Mucosa of gallbladder (tissue), 1 donor: ENCODE data around the gene PLXND1. TPM values are rescaled to one million over a fixed set of nuclear protein-coding genes. Genes with fewer than 3 reads are reported as not detected.
"Not testable (repeated sequence)": the region's sequence is repeated elsewhere in the genome, so short reads cannot be mapped to it uniquely, and the experiment has no call there.

Experiments used
- DNase-seq: peaks from one replicate; pipeline ENCODE4 v3.0.0-alpha.2; 2020; ENCODE audit warnings: low spot score
- total RNA-seq: library from RNA; stranded (reverse); gene quantifications from one replicate; pipeline ENCODE4 v1.2.1, GENCODE V29; 2021
- donor health status: DM: no; HTN: no; CAD: no.

Gene PLXND1
- total RNA-seq, 1 donor from 2014 or later, result 82.2 TPM

DNA sequence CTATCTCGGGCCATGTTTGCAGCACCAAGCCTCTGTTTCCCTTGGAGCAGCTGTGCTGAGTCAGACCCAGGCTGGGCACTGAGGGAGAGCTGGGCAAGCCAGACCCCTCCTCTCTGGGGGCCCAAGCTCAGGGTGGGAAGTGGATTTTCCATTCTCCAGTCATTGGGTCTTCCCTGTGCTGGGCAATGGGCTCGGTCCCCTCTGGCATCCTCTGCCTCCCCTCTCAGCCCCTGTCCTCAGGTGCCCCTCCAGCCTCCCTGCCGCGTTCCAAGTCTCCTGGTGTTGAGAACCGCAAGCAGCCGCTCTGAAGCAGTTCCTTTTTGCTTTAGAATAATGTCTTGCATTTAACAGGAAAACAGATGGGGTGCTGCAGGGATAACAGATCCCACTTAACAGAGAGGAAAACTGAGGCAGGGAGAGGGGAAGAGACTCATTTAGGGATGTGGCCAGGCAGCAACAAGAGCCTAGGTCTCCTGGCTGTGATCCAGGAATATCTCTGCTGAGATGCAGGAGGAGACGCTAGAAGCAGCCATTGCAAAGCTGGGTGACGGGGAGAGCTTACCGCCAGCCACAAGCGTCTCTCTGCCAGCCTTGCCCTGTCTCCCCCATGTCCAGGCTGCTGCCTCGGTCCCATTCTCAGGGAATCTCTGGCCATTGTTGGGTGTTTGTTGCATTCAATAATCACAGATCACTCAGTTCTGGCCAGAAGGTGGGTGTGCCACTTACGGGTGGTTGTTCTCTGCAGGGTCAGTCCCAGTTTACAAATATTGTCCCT, 76.9 kb downstream of the PLXND1 start:
- no peak for DNase-seq

DNA sequence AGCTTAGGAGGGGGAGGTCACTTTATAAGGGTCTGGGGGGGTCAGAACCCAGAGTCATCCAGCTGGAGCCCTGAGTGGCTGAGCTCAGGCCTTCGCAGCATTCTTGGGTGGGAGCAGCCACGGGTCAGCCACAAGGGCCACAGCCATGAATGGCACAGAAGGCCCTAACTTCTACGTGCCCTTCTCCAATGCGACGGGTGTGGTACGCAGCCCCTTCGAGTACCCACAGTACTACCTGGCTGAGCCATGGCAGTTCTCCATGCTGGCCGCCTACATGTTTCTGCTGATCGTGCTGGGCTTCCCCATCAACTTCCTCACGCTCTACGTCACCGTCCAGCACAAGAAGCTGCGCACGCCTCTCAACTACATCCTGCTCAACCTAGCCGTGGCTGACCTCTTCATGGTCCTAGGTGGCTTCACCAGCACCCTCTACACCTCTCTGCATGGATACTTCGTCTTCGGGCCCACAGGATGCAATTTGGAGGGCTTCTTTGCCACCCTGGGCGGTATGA, 77.8 kb downstream of the PLXND1 start, which contains the start of gene RHO:
Gene RHO (plus strand): TSS at position 51 of the 512 bp plus-strand sequence. CDS start 95 bp downstream, at position 146.
- DNase-seq, result no peak

DNA sequence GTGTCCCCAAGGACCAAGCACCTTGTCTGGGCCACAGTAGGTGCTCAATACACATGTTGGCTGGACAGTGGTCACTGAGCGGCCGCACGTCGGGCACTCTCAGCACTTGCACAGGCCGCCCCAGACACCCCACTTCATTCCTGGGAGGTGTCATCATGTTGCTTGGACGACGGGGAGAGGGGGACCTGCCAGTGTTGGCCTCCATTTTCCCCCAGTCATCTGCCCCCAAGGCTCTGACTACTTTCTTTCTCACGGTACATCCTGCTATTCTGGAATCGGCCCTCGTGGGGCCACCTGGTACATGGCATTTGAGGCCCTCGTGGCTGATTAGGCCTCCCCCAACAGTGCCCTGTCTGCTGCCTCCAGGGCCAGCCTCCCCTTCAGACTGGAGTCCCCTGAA, 79.2 kb downstream of the PLXND1 start:
- DNase-seq, result no peak

DNA sequence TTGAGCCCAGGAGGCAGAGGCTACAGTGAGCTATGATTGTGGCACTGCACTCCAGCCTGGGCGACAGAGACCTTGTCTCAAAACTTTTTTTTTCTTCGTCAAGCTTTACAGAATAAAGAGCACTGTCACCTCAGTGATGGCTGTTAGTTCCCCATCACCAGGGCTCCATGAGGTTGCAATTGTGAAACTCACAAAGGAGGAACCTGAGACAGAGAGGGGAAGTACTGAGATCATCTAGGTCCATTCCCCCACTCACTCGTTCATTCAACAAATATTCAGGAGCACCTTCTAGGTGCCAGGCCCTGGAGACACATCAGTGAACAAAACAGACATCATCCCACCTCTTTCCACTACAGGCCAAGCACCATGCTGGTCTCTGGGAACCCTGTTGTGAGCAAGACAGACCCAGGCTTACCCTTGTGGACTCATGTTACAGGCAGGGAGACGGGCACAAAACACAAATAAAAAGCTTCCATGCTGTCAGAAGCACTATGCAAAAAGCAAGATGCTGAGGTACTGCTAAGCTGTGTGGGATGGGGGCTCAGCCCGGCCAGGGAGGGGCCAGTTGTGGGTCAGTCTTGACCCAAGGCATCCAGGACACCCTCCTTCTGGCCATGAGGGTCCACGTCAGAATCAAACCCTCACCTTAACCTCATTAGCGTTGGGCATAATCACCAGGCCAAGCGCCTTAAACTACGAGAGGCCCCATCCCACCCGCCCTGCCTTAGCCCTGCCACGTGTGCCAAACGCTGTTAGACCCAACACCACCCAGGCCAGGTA, 80.2 kb downstream of the PLXND1 start:
- no peak for DNase-seq

DNA sequence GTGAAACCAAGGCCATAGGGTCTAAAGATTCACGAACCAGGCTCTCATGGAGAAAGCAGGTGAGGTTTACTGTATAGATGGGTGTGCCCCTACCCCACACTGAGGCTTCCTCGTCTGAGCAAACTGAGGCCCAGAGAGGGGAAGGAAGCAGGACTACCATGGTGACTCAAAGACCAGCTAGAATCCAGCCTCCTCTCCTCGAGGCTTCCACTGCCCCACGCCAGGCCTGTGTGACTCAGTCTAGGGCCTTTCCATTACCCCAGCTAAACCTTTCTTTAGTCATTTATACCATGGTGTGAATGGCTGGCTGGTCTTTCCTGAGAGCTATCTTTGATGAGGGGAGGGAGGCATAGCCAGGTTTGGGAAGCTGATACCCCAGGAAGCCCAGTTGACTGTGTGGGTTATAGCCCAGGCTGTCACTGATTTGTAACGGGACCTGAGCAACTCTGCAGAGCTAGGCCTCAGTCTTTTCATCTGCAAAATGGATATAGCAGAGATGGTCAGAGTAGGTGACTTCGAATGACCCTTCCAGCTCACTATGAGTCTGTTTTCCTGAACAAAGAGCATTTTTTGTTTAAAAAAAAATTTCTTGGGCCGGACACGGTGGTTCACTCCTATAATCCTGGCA, 81.0 kb downstream of the PLXND1 start:
- no peak for DNase-seq

DNA sequence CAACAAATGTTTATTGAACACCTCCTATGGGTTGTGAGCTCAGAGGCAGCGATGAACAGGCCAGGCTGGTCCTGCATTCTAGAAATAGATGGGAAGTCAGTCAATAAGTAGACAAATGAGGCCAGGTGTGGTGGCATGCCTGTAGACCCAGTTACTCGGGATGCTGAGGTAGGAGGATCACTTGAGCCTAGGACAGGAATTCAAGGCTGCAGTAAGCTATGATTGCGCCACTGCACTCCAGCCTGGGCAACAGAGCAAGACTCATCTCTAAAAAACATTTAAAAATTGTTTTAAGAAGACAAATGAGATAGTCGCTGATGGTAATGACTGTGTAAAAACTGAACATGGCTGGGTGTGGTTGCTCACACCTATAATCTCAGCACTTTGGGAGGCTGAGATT, 82.4 kb downstream of the PLXND1 start:
- no peak for DNase-seq

DNA sequence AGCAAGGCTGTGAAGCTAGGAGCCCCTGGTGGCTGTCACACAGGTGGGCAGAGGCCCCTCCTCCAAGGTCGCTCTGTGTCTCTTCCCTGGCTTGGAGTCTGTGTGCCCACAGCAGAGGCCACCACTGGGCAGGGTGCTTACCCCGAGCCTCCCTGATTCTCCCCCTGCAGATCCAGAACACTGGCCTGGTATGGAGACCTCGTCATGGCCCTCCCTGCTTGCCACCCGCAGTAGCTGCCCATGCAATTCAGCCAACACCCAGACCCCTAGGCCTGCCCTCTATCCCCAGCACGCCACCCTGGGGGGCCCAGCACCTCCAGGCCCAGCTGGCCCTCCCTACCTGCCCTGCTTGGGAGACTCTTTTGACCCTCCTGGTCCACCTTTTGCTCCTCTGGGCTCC, 83.5 kb downstream of the PLXND1 start:
- DNase-seq, result no peak

DNA sequence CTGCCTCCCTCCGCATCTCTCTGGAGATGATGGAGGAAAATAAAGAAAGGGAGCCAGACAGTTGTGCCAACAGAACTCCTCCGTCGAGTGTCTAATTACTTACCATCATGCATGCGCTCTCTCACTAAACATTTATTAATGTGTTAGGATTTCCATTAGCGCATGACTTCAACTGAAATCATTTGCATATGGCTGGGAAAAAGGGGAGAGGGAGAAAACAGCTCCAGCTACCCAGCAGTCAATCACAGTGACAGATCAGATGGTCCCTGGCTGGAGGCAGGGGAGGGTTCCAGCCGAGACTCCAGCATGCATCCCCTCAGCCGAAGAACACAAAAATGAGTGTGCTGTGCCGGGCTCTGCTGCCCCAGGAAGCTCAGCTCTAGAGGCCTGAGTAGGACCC, 84.9 kb downstream of the PLXND1 start:
- DNase-seq, result no peak

DNA sequence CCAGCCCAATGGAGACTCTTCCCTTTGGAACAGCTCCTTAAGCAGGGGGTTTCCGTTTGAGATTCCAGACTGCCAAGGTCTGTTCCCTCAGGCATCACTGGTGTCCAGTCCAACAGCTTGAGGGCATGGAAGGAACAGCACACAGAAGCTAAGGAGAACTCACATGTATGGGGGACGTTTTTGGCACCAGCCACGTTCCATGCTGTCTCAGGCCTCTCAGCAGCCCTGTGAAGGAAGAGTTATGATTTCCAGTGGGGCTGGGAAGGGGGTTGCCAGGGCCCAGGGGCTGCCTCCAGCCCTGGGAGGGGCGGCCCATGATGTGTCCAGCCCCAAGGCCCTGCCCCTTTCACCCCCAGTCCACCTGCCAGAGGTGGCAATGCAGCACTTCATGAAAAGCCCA, 85.5 kb downstream of the PLXND1 start:
- DNase-seq, result no peak

DNA sequence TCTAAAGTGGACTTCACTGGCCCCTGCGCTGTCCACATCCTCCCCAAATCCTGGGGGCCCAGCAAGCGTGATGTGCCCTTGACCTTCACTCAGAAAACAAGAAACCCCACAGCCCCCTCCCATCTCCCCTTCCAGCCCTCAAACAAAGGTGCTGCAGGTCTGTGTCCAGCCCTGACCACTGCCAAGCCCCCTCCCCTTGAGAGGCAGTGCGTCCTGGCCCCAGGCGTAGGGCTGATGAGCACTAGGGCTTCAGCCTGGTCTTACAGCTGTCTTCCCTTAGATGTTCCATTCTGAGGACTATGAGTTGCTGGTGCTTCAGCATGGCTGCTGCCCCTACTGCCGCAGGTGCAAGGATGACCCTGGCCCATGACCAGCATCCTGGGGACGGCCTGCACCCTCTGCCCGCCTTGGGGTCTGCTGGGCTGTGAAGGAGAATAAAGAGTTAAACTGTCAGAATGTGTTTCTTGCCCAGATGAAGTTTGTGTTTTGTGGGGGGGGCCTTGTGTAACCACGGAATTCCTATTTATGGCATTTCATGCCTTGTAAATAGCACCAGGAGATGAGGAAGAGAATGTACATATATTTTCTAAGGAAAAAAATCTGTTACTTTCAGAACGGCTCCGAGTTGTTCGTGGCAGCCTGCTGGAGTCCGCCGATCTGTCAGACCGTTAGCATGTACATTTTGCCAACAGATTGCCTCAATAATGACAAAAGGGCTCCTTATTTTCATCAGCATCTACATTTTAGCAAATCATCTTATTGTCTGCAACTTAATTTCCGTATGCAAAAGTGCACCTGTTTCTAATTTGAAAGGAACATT, 86.4 kb downstream of the PLXND1 start:
- DNase-seq, result no peak

DNA sequence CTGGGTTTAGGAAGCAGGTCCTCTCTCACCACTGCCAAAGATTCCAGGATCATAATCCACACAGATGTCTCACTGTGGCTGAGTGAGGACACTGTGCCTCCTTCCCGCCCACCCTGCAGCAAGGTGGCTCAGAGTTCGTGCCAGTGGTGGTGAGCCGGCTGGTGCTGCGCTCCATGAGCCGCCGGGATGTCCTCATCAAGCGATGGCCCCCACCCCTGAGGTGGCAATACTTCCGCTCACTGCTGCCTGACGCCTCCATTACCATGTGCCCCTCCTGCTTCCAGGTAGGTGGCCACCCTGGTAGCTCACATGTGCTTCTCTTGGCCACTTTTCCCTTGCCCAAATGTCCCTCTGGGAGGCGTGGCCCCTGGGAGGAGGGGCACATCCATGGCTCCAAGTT, 87.0 kb downstream of the PLXND1 start:
- no peak for DNase-seq

DNA sequence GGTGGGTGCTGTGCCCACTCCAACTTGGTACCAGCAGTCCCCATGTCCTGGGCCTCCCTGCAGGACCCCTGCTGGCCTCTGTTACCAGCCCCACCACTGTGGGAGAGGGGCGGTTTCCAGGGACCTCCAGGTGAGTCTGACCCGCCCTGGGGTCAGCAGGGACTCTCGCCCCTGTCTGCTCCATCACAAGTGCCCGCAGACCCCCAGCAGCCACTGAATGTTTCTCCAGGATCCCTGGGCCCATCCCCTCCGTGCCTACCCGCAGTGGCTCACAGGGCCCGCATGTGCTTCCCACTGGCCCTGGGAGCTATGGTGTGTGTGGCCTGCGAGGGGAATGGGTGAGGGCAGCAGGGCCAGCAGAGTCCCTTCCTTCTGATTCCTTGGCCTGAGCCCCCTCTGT, 87.9 kb downstream of the PLXND1 start:
- DNase-seq, result no peak

DNA sequence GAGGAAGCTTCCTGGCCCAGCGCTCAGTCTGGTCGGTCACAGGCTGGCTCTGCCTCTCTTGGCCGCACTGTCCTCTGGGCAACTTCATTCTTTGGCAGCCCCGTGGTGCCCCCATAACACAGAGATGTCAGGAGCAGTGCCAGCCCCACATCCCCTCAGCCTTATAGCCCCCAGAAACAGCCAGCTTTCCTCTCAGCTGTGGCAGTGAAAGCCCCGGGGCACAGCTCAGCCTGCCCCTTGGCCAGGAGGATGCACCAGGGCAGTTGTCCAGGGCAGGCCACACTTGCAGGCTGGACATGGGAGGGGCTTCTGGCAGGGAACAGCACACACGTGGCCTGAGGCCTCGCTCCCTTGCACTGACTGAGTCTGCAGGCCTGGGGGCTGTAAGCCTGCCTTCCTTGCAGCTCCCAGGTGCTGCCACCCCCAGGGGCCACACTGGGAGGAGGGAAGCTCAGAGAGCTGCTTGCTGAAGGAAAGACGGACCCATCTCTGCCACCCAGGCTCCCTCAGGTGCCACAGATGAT, 88.4 kb downstream of the PLXND1 start:
- no peak for DNase-seq

DNA sequence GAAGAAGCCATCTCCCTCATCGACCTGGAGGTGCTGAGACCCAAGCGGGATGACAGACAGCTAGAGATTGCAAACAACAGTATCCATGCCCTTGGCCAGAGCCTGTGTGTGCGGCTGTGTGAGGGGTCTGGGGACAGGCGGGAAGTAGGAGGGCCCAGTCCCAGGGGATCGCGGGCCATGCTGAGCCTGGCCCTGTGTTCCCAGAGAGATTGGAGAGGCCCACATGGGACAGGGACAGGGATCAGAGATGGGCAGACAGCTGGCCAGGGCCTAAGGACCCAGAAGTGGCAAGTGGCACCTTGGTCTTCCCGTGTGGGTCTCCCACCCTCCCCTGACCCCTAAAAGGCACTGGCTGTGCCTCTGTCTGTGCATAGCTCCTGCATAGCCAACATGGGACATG, 89.0 kb downstream of the PLXND1 start:
- DNase-seq, result no peak

DNA sequence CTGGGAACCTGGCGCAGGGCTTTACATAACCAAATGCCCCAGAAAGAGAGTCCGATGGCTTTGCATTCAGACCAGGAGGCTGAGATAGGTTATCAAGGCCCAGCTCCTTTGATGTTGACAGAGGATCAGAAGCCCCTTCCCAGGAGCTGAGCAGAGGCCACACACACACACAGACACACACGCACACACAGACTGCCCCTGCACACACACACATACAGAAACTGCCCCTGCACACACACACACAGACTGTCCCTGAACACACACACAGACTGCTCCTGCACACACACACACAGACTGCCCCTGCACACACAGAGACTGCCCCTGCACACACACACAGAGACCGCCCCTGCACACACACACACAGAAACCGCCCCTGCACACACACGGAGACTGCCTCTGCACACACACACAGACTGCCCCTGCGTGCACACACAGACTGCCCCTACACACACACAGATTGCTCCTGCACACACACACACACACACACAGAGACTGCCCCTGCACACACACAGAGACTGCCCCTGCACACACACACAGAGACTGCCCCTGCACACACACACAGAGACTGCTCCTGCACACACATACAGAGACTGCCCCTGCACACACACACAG, 90.5 kb downstream of the PLXND1 start:
- not testable (repeated sequence) for DNase-seq

DNA sequence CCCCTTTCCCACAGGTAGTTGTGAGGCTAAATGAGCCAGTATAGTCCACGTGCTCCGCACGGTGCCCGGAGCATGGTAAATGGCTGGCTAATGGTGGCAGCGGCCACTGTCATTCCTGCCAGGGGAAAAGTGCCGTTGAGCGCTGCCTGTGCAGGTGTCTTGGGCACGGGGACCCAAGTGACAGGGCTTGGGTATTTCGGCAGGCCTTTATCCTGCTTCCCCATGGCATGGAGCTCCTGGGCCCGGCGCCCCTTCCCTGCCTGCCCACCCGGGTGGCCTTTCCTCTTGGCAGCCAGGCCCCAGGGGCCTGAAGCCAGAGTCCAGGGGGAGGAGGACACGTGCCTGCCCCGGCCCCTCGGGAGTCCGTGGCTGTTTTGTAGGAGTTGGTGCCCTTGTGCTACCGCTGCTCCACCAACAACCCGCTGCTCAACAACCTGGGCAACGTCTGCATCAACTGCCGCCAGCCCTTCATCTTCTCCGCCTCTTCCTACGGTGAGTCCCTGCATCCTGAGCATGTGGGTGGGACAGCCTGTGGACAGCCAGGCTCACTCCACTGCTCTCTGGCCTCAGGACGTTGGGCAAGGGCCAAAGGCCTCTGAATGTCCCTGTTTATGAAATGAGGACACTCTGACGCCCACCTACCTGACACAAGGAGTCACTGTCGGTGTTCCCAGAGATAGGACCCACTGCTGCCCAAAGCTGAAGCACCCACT, 91.2 kb downstream of the PLXND1 start:
- DNase-seq, result not testable (repeated sequence)

DNA sequence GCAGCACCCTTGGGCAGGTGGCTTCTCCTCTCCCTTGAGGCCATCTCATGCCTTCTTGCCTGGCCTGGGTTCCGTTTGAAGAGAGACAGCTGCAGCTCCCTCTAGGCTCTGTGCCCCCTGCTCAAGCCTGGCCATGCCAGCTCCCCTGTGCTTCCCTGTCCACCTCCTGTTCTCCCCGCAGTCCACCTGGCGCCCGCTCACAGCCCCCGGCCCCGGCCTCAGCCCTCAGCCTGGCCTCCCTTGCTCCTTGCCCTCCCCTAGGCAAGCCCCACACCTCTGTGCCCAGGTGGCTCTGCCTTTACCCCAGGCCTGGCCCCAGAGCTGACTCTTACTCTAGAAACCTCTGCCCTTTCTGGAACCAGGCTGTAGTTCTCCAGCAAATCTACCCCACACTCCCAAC, 91.9 kb downstream of the PLXND1 start:
- no peak for DNase-seq

DNA sequence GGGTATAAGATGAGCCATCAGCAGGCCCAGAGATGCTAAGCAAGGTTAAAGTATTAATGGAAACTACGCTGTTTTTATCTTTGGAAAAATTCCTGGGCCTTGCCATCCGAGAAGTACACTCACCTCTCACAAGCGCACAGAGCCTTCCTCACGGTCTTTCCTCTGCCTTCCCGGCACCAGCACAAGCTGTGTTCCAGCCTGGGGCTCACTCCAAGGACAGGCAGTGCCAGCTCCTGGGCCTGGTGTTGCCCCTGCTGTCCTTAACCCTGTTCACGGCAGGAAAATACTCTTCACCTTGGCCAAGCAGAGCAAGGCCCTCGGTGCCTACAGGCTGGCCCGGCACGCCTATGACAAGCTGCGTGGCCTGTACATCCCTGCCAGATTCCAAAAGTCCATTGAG, 92.4 kb downstream of the PLXND1 start:
- no peak for DNase-seq

DNA sequence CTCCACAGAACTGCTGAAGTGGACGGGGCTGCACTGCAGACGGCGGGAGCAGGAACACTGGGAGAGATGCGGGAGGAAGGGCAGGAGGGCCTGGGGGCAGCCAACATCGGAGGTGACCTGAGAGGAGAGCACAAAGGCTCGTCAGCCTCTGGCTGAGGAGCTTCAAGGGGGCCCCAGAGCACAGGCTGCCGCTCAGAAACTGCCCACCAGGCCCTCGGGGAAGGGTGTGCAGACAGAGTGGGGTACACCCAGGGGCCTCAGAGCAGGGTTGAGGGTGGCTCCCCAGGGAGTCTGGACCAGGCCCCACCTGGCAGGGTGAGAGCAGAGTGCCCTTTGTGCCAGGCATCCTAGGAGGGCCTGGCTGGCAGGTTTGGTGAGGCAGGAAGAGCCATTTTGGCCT, 92.8 kb downstream of the PLXND1 start:
- no peak for DNase-seq

DNA sequence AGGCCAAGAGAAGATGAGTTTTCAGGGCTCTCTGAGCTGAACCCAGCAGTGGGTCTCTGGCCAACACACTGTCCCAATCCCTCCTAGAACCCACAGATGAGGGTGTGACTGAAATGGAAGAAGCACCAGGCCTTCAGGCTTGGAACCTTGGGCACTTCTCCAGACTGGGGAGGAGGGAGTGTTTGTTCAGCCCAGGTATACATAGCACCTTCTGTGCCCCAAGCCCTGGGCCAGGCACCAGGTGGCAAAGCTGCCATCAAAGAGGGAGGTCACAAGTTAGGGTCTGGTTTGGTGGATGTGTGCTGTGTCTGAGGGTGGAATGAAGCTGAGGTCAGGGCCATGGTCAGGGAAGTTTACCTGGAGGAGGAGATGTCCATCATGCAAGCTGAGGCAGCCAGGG, 93.9 kb downstream of the PLXND1 start:
- no peak for DNase-seq
